HepG2 (cell line): ENCODE measurements around the gene NUP153. TPM values are rescaled to one million over a fixed set of nuclear protein-coding genes. Genes with fewer than 3 reads are reported as not detected.

Source experiments
- ARID5B ChIP-seq: IDR thresholded peaks from 2 replicates; pipeline ENCODE4 v1.4.0; 2020; ENCODE audit warnings: mild to moderate bottlenecking, missing genetic modification reagents
- ATAD3A ChIP-seq: sonication (generic); formaldehyde crosslinking; IDR thresholded peaks from 2 replicates; pipeline ENCODE4 v1.4.0; 2020; ENCODE audit warnings: missing genetic modification reagents
- ATF2 ChIP-seq: sonication (generic); formaldehyde crosslinking; IDR thresholded peaks from 2 replicates; pipeline ENCODE4 v1.4.0; 2020; ENCODE audit warnings: missing genetic modification reagents
- CEBPB ChIP-seq: IDR thresholded peaks from 2 replicates; pipeline ENCODE4 v1.6.1; 2011; ENCODE audit warnings: low read depth, low read length, improper control_type of control experiment, borderline replicate concordance
- SNAPC2 ChIP-seq: sonication (generic); formaldehyde crosslinking; IDR thresholded peaks from 2 replicates; pipeline ENCODE4 v1.8.1; 2022; ENCODE audit warnings: mild to moderate bottlenecking, missing genetic modification reagents
- ZNF547 ChIP-seq: sonication (generic); formaldehyde crosslinking; IDR thresholded peaks from 2 replicates; pipeline ENCODE4 v1.5.1; 2020; ENCODE audit warnings: mild to moderate bottlenecking, missing genetic modification reagents
- polyA plus RNA-seq, 8 experiments: library from polyadenylated mRNA; depleted of rRNA in 3 of 8; stranded (reverse) in 7 of 8; unstranded in 1 of 8; fragments of >200 nt; fragmentation: Illumina TruSeq in 4 of 8; extraction: Trizol in 4 of 8; gene quantifications; 2 replicates each; pipeline versions ENCODE4 v1.2.1 to v1.2.3, GENCODE V29; 2011 to 2016; ENCODE audit warnings: low read depth in 4 of 8, missing spikeins in 1 of 8, mixed read lengths in 1 of 8; ENCODE audit not compliant: insufficient read depth in 1 of 8
- total RNA-seq, 5 experiments: library from RNA; depleted of rRNA; stranded (reverse); fragments of >200 nt; fragmentation: Illumina TruSeq; extraction: Trizol; gene quantifications; 2 replicates each; pipeline ENCODE4 v1.2.3, GENCODE V29; 2016; ENCODE audit warnings: low read depth in 1 of 5

NUP153 gene
- total and polyA plus RNA-seq, 2 of the 13 experiments (the other 11 are each of a cell fraction or from before 2014, with no cell fraction given): 29.8 to 55.2 TPM

- TF ChIP-seq ARID5B (CRISPR knock-in tag) (no peak), ATF2 (CRISPR knock-in tag) (no peak), ATAD3A (CRISPR knock-in tag) (no peak), CEBPB (peak; percentile 15; the same call in 1 of the 2 replicates), SNAPC2 (no peak), ZNF547 (CRISPR knock-in tag) (no peak)
These were observed 105.4 kb downstream of the NUP153 start (continued) for GRCh38 chr6:17601386-17601703.
